GM19239 (cell line): ENCODE data around the gene HES1.

Source experiments
- DNase-seq: peaks from one replicate; pipeline ENCODE4 v3.0.0; 2011; ENCODE audit warnings: low spot score; ENCODE audit not compliant: insufficient read length
- FAIRE-seq: peaks from 2 replicates; lab custom pipeline; 2011; peaks lifted over from hg19 to GRCh38; lab: Jason Lieb, UNC

The HES1 gene

GRCh38 chr3:194185221-194185620 is 49.3 kb downstream of the HES1 start:
- DNase-seq: no peak
- FAIRE-seq: no peak

GRCh38 chr3:194187233-194187944 is 51.4 kb downstream of the HES1 start:
- FAIRE-seq: no peak
- no peak for DNase-seq
